Activated CD4-positive, alpha-beta T cell treated with anti-CD3 and anti-CD28 coated beads for 48 hours (primary cell): Measurements from ENCODE around the gene PRPSAP2.
"Not testable (repeated sequence)": the region's sequence is repeated elsewhere in the genome, so short reads cannot be mapped to it uniquely, and the experiment has no call there.

ENCODE experiments used
- DNase-seq: peaks from one replicate; pipeline ENCODE4 v3.0.0-alpha.2; 2020

PRPSAP2 gene

DNA sequence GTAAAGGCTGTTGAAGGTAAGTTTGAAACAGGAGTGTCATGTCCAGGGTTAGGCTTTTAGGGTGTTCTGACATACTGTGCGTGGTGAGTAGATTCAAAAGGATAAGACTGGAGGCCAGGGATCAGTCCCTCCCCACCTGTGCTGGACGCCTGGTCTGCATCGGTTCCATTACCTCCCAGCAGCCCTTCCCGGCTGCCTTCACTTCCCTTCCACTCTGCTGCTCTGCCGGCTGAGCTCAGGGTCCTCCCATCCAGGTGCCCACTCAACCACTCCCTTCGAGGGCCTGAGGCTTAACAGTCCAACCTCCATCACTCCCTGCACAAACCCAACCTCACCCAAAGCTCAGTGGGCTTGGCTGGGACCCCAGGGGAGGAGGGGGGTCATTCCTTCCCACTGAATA is 89.9 kb downstream of the PRPSAP2 start:
- DNase-seq: no peak

DNA sequence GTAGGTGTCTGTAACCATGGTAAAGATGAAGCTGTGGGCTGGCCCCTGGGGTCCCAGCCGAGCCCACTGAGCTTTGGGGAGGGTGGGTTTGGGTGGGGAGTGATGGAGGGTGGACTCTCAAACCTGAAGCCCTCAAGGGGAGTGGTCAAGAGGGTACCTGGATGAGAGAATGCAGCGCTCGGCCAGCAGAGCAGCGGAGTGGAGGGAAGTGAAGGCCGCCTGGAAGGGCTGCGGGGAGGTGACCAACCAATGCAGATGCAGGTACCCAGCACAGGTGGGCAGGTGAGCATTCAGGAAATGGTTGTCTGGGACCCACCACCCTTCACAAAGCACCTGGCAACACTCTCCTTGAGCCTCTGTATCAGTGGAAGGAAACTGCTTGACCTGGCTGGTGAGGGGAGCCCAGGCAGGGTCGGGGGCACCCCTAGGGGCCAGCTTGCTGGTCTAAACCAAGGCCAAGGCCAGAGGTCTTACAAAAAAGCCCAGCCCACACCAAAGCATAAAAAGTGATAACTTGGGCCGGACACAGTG is 90.6 kb downstream of the PRPSAP2 start:
- no peak for DNase-seq

DNA sequence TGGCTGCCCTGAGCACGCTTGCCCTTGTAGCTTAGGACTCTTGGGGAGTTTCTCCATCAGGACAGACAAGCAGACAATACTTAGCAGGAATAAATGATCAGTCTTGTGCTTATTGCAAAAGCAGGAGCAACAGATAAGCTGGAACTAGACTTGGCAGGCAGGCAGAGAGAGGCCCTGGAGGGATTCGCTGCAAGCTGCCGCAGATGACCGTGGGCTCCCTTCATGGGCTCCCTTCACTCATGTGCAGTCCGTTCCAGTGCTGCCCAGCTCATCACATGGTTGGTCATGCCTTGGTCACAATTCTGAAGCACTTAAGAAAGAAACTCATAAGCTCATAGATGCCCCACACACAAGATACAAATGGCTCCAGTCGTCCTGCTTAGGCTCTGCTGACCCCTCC is 91.6 kb downstream of the PRPSAP2 start:
- no peak for DNase-seq

DNA sequence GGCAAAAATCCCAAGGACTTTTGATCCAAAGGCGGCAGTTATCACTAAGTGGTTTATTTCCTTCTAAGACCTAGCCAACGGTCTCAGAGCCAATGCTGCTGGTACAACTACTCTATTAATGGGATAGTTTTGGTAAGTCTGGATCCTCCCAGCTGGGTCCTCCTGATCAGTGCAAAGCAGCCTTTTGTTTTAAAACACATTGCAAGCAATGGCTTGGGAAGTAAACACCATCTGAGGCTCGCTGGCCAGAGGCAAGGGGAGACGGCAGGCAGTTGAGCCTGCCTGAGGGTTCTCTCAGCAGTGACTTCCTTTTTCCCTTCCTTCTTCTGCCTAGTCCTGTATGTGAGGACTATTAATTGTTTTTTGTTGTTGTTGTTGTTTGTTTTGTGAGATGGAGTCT is 92.4 kb downstream of the PRPSAP2 start:
- DNase-seq: no peak

DNA sequence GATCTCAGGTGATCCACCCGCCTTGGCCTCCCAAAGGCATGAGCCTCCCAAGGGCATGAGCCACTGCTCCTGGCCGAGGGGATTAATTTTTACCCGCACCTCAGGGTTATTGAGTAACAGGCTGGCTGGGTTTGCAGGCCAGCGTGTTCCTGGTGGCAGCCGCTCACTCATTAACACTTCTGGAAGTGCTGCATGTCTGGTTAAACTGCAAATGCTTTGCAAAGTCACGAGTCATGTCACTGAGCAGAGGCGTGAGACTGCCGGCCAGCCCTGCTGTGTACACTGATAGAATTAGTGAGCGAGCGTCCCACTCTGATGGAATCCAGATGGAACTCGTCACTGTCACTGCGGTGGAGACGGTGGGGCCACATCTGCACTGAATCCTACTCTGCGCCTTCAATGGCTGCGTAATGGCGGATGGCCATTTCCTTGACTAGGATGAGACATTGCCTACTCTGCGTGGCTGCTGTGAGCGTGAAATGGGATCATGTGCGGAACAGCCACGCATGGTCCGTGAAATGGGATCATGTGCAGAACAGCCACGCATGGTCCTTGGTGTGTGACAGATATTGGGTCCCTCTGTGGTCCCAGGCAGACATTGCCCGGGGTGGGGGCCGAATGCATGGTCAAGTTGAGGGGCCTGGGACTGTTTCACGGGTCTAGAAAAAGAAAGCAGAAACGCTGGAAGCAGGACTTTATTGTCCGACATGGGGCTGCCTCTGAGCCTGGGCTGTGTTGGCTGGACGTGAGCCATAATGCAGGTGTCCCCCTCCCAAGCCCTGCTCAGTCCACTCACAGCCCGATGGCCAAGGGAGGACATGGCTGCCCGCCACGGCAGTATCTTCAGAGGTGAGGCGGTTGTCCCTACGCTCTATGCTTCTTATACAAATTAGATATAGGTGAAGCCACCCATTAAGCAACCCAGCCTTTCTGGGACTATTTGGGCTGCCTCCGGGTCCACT is 93.3 kb downstream of the PRPSAP2 start:
- DNase-seq: no peak

DNA sequence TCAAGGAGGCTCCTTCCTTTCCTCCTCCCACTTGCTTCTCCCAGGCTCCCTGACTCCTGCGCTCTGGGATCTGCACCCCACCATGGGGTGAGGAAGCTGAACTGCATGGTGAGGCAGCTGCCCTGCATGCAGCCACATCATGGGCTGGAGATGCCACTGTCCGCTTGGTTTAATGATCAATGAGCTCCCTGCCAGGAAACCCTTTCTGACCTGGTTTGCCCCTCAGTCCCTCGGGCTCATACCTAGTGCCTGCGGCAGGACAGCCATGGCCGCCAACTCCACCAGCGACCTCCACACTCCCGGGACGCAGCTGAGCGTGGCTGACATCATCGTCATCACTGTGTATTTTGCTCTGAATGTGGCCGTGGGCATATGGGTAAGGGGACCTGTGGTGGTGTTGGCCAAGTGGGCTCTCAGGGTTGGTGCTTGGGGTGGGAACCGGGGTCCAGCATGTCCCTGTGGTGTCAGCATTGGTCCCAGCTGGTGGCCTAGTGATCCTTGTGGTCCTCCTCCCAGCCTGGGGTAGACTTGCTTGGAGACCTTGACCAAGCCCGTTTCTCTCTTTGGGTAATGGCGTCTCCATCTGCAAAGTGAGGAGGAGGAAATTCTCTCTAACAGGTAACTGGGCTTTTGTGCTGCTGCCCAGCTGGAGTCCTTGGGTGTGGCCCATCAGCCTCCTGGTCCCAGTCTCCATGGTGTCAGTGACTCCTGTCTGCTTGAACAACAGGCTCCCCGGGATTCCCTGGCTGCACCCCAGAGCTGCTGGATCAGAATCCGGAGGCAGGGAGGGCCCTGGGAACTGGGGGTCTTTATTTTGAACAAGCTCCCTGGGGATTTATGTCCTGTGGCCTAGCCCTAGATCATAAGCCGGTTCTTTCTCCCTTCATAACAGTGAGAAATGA is 94.3 kb downstream of the PRPSAP2 start, which contains the start of gene SLC5A10:
SLC5A10 (plus strand) TSS at position 225 of the 902 bp plus-strand sequence; CDS start at position 266, 41 bp downstream.
- no peak for DNase-seq

DNA sequence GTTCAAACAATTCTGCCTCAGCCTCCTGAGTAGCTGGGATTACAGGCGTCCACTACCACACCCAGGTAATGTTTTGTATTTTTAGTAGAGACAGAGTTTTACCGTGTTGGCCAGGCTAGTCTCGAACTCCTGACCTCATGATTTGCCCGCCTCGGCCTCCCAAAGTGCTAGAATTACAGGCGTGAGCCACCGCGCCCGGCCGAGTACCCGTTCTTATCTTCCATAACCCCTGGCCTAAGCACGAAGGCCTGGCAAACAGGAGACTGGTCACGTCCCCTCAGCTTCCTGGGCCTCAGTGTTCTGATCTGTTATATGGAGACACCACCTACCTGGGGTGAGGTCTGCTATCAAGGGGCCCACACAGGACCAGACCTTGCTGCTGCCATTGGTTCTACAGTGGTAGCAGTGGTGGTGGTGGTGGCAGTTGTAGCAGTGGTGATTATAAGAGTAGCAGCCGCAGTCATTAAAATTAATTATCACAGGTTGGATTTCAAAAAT is 95.3 kb downstream of the PRPSAP2 start:
- DNase-seq: no peak

DNA sequence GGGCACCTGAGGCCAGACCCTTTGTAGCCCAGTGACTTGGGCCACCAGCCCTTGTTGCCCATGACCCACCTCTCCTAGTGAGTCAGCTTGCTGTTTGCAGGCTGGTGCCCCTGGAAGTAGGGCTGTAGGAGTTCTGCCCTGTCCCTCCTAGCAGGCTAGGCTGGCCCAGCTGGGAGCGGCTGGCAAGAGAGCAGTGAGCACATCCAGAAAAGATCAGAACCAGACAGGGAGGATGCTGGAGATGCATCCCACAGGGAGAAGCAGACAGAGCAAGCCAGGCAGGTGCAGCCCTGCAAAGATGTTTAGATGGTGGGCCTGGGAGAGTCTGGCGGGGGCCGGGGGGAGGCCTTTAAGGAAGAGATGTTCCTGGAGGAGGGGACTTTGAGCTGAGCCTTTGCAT is 96.4 kb downstream of the PRPSAP2 start:
- no peak for DNase-seq

DNA sequence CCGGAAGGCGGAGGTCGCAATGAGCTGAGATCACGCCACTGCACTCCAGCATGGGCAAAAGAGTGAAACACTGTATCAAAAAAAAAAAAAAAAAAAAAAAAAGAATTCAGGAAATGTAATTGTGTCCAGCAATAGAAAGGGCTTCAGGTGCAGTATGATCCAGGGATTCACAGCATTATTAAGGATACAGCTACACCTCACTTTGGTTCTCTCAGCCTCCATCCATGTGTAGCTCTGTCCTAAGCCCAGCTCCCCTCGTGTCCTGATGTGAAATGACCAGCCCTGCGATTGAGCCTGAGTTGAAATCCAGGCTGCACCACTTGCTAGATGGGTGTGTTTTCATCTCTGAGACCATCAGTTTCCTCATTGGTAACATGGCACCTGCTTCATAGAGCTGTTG is 97.1 kb downstream of the PRPSAP2 start:
- DNase-seq: no peak

DNA sequence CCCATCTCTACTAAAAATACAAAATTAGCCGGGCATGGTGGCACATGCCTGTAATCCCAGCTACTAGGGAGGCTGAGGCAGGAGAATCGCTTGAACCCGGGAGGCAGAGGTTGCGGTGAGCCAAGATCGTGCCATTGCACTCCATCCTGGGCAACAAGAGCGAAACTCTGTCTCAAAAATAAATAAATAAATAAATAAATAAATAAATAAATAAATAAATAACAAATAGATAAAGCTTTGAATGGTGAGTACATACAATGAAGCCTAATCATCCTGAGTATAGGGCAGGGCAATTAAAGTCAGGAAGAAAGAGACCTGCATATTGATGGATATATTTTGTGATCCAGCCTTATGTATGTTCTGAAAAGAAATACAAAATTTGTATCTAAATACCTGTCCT is 98.1 kb downstream of the PRPSAP2 start:
- DNase-seq: not testable (repeated sequence)

DNA sequence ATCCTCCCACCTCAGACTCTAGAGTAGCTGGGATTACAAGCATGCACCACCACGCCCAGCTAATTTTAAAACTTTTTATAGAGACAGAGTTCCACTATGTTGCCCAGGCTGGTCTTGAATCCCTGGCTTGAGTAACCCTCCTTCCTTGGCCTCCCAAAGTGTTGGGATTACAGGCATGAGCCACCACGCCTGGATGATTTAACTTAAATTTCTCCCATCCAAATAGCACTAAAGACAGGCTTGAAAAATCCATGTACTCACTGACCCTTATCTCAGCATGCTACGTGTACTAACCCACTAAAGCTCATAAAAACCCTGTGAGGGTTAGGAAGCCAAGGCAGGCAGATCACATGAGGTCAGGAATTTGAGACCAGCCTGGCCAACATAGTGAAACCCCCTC is 98.7 kb downstream of the PRPSAP2 start:
- no peak for DNase-seq

DNA sequence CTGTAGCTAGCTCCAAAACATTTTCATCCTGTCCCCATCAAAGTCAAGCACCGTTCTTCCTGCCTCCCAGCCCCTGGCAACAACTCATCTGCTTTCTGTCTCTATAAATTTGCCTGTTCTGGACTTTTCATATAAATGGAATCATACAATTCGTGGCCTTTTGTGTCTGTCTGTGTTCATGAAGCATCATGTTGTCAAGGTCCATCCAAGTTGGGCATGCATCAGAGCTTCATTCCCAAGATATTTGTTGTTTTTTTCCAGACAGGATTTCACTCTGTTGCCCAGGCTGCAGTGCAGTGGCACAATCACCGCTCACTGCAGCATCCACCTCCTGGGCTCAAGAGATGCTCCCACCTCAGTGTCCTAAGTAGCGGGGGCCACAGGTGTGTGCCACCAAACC is 99.9 kb downstream of the PRPSAP2 start:
- no peak for DNase-seq

DNA sequence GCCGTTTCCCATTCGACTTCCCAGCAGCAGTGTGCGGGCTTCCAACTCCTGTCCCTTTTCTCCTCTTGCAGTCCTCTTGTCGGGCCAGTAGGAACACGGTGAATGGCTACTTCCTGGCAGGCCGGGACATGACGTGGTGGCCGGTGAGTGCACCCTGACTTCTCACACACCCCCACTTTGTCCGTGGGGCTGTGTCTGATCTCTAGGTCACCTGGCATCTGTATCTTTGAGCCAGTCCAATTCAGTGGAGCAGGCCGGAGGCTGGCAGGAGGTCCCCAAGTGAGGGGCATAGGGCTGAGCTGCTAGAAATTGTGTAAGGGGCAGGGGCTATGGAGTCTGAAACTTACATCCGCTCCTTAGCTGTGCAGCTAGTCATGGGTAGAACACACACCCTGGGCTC is 100.7 kb downstream of the PRPSAP2 start:
- no peak for DNase-seq

DNA sequence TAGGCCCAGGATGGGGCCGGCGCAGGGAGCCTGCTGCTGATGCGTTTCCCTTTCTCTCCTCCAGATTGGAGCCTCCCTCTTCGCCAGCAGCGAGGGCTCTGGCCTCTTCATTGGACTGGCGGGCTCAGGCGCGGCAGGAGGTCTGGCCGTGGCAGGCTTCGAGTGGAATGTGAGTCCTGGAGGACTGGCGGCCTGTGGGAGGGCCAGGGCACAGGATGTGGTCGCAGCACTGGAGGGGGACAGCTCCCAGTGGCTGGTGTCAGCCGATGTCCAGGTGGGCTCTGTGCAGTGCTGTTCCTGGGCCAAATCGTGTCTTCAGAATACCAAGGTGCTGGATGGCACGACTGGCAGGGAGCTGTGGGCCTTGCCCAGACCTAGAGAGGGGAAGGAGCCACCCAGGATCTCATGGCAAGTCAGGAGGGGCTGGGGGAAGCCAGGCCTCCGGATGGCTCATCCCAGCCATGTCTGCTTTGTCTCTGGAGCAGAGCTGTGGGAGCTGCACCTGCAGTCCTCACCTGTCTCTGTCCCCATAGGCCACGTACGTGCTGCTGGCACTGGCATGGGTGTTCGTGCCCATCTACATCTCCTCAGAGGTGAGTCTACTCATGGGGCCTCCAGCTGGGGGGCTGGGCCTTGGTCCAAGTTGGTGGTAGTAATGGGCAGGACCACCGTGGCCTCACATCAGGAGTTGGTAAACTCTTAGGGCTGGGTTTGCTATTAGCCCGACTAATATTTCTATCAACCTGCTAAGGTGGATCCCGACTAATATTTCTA is 101.3 kb downstream of the PRPSAP2 start:
- no peak for DNase-seq

DNA sequence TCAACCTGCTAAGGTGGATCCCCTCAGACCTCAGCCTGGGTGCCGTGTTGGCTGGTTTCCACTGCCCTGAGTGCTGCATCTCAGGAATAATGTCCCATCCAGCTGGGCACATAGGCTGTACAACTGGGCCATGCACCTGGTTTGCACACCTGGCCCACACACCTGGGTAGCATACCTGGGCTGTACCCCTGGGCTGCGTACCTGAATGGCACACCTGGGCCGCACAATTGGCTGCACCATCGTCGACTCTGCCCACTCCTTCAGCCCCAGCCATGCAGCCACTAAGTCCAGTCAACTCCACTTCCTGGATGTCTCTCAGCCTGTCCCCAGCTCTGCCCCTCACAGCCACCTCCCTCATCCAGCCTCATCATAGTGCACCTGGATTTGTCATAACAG is 101.9 kb downstream of the PRPSAP2 start:
- no peak for DNase-seq

DNA sequence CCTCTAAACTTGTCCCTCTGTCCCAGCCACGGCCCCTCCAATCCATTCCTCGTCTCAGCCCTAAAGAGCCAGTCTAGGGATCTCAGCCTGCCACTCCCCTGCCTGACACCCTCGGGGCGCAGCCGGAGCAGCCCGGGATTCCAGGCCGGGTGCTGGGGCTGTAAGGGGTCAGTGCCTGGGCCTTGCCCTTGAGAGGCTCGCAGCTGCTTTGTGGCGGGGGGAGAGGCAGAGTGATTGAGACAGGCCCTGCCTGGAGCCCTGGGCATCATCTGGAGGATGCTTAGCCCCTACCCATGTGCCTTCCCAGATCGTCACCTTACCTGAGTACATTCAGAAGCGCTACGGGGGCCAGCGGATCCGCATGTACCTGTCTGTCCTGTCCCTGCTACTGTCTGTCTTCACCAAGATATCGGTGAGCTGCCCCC is 102.3 kb downstream of the PRPSAP2 start:
- DNase-seq: no peak

DNA sequence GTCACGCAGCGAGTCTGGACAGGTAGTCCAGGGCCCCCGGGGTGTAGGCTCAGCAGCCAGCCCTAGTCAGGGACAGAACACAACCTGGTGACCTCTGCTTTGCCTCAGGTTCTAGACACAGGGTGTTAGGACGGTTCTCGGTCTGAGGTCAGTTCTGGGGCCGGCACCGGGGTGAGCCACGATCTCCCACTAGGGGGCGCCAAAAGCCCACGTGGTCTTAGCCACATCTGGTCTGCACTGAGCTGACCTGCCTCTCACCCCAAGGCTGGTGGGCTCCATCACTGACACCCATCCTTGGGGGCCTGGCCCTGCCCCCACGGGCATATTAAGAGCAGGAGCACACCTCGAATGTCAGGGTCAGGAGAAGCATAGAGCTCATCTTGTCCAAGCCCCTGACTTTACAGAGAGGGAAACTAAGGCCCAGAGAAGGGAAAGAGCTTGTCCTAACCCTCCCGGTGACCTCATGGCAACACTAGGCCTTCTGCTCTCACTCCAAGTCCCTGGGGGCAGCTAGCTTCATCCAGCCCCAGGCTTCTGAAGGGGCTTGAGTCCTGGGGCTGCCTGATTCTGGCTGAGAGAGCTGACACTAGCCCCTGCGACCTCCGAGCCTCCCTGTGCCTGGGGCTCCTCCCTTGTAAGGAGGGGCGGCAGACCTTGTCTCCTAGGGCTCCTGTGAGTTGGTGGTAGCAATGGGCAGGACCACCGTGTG is 103.0 kb downstream of the PRPSAP2 start:
- DNase-seq: peak; percentile 89

DNA sequence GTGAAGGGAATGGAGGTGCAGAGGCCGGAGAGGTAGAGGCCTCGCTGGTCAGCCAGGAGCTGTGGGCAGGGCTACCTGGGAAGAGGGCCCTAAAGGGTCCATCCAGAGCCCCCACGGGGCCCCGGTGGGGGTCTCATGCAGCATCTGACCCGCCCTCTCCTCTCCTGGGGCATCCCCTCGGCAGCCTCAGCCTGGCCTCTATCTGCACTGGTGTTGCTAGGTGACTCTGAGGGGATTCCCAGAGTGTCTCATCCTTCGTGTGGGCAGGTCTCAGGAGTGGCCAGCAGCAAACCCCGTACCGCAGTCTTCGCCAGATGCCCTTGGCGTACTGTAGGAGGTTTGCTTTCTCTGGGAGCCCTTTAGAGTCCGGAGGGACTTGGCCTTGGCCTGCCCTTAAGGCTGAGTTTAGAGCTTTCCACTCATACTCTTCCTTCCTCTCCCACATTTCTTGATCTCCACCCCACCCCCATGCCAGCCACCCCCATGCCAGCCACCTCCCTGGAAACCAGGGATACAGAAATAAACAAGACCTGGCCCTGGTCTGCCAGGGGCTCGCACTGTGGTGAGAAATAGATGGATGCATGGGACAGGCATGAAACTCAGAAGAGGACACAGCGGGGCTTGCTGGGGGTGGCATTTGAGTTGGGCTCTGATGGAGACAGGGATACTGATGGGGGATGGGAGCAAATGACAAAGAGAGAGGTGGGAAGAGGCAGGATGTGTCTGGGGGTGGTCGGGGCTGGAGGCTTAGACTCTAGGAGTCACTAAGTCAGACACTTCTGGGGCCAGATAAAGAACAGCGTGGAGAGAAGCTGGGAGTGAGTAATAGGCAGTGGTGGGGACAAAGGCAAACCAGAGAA is 103.9 kb downstream of the PRPSAP2 start:
- peak; percentile 39 for DNase-seq

DNA sequence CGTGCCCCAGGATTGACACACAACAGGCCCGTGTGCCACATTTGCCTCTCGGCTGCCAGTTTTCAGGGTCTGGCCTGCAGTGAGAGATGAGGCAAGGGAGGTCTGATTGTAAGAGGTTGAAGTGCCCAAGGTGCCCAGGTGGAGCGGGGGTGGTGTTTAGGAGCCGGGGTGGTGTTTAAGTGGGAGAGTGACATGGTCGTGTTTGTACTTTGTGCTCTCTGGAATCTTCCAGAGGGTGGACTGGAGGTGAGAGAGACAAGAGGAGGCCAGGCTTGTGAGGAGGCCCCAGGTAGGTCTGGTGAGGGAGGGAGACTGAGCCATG is 104.5 kb downstream of the PRPSAP2 start:
- DNase-seq: no peak

DNA sequence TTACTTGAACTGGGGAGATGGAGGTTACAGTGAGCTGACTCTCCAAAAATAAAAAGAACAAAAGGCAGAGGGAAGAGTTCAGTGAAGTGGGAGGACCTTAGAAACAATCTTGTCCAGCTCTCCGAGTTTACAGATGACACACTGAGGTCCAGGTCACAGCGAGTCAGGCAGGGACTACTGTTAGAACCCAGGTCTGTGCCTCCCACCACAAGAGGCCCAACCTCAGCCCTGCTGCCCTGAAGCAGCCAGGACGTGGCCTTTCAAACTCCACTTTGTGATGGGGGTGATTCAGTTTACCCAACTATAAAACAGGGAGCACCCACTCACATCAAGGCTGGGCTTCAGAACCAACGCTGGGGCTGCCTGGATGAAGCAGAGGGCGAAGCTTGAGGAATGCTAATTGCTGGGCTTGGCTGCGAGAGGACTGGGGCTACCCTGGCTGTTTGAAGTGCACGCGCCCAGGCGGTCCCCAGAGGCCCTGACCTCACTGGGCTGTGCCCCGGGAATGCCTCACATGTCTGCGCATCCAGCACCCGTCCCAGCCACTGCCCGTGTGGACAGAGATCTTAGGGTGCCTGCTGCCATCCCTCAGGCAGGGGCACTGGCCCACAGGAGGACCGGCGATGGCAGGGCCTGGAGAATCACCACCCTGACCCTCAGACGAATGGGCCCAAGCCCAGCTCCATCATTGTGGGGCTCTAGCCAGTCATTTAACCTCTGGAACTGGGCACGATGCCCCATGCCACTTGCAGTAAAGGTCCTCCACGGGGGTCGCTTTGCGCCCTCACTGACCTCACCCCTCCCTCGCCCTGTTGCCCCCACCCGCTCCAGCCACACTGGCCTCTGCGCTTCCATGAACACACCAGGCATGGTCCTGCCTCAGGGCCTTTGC is 105.4 kb downstream of the PRPSAP2 start:
- DNase-seq: peak; percentile 35
